Naive B cell (primary cell): Measurements from ENCODE around the gene HSFX2. TPM values are rescaled to one million over a fixed set of nuclear protein-coding genes. Genes with fewer than 3 reads are reported as not detected.
"Not testable (repeated sequence)": the region's sequence is repeated elsewhere in the genome, so short reads cannot be mapped to it uniquely, and the experiment has no call there.

Experiments
- ATAC-seq, 2 donors: fragments of 150-1000 bp; cut with Tn5 transposase; 2 replicates each; pipeline ENCODE4 v1.10.0; 2021; ENCODE audit warnings: low read depth in 2 of 2, mild to moderate bottlenecking in 2 of 2, moderate library complexity in 2 of 2
- DNase-seq: peaks from one replicate; pipeline ENCODE4 v3.0.0; 2022
- H3K27ac Mint-ChIP-seq, 6 donors: one replicate each; pipeline ENCODE4 v1.8.0; 2020 to 2022; ENCODE audit warnings: mild to moderate bottlenecking in 6 of 6, mixed read lengths in 6 of 6, moderate library complexity in 5 of 6, inconsistent platforms in 2 of 6
- H3K27me3 Mint-ChIP-seq, 3 donors: one replicate each; pipeline ENCODE4 v1.8.0; 2021 to 2022; ENCODE audit warnings: mixed read lengths in 3 of 3, mild to moderate bottlenecking in 1 of 3
- H3K36me3 Mint-ChIP-seq, 2 donors: one replicate each; pipeline ENCODE4 v1.8.0; 2020 to 2022; ENCODE audit warnings: mixed read lengths in 2 of 2, inconsistent platforms in 1 of 2, mild to moderate bottlenecking in 1 of 2
- H3K4me1 Mint-ChIP-seq, 3 donors: one replicate each; pipeline ENCODE4 v1.8.0; 2020 to 2022; ENCODE audit warnings: mixed read lengths in 3 of 3, inconsistent platforms in 1 of 3, mild to moderate bottlenecking in 1 of 3, moderate library complexity in 1 of 3
- H3K4me3 Mint-ChIP-seq, 8 donors: one replicate each; pipeline ENCODE4 v1.8.0; 2020 to 2022; ENCODE audit warnings: mild to moderate bottlenecking in 8 of 8, mixed read lengths in 8 of 8, moderate library complexity in 8 of 8, inconsistent platforms in 2 of 8
- H3K9me3 Mint-ChIP-seq, 7 donors: one replicate each; pipeline ENCODE4 v1.8.0; 2020 to 2022; ENCODE audit warnings: mixed read lengths in 7 of 7, mild to moderate bottlenecking in 5 of 7, inconsistent platforms in 2 of 7, moderate library complexity in 1 of 7
- polyA plus RNA-seq, 6 donors: library from polyadenylated mRNA; unstranded; fragments of 300-500 nt; fragmentation: Illumina TruSeq; gene quantifications; one replicate each; pipeline ENCODE4 v1.2.3, GENCODE V29; 2021; ENCODE audit warnings: low read depth in 6 of 6

Gene HSFX2
- under 1 TPM in 3 of 6 donors, not detected in 3; 0.18 to 0.72 (median 0.30) TPM for polyA plus RNA-seq

GRCh38 chrX:149595214-149595613, at the start of gene HSFX2:
Gene HSFX2 (minus strand): TSS chrX:149595314. CDS start chrX:149594700, 614 bp downstream.
- H3K27ac Mint-ChIP-seq, H3K9me3 Mint-ChIP-seq, H3K4me1 Mint-ChIP-seq, DNase-seq, ATAC-seq, H3K4me3 Mint-ChIP-seq, H3K27me3 Mint-ChIP-seq, H3K36me3 Mint-ChIP-seq: not testable (repeated sequence)

DNA sequence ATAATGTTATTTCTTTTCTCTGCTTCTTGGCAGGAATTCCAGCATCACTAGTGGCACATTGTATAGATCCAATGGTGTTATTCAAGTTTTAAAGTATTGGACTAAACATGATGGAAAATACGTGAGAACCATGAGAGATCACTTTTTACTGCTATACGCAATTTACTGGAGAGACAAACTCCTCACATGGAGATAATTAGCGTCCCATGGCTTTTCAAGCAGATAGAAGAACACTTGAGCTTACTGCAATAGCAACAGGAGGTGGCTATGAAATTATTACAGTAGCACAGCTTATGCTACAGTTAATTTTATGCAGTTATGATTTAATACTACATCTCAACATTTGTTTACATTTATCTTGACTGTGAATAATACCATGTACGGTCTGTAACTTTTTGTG, 48.4 kb upstream of the HSFX2 start:
- Mint-ChIP-seq H3K9me3 (peaks cover 0 to 4% (median 0%) of the 10 kb centered on the region in 7 donors), H3K27ac (no peak overlapping the region), H3K4me3 (no peak overlapping the region), H3K36me3 (no peaks in the 10 kb centered on the region), H3K4me1 (no peaks in the 10 kb centered on the region), H3K27me3 (peaks cover 8 to 24% (median 17%) of the 10 kb centered on the region in 3 donors)
- DNase-seq = no peak
- no peak for ATAC-seq

- ATAC-seq (no peak), DNase-seq (no peak)
- no peaks in the 10 kb centered on the region for H3K4me1 Mint-ChIP-seq
- peaks cover 0 to 3% of the 10 kb centered on the region in 2 donors for H3K36me3 Mint-ChIP-seq
- peaks cover 8 to 24% (median 23%) of the 10 kb centered on the region in 3 donors for H3K27me3 Mint-ChIP-seq
- H3K27ac Mint-ChIP-seq = no peak overlapping the region
- H3K9me3 Mint-ChIP-seq = peaks cover 0 to 4% (median 0%) of the 10 kb centered on the region in 7 donors
- H3K4me3 Mint-ChIP-seq = no peak overlapping the region
Measured at GRCh38 chrX:149641835-149642234, 46.7 kb upstream of the HSFX2 start.

DNA sequence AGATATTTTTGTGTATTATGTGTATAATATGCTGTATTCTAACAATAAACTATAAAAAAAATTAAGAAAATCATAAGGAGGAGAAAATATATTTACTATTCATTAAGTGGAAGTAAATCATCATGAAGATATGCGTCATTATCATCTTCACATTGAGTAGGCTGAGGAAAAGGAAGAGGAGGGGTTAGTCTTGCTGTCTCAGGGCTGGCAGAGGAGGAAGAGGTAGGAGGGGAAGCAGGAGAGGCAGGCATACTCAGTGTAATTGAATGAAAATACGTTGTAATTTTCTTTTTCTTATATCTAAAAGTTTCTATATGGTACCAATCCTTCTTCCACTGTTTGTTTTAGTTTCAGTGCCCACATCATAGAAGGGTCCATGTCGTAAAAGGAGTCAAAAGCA, 46.3 kb upstream of the HSFX2 start:
- H3K27me3 Mint-ChIP-seq = peaks cover 8 to 21% (median 20%) of the 10 kb centered on the region in 3 donors
- no peaks in the 10 kb centered on the region for H3K4me1 Mint-ChIP-seq
- H3K36me3 Mint-ChIP-seq = peaks cover 0 to 3% of the 10 kb centered on the region in 2 donors
- H3K9me3 Mint-ChIP-seq = peaks cover 0 to 4% (median 0%) of the 10 kb centered on the region in 7 donors
- H3K4me3 Mint-ChIP-seq = no peak overlapping the region
- DNase-seq (no peak), ATAC-seq (no peak)
- H3K27ac Mint-ChIP-seq = no peak overlapping the region

- Mint-ChIP-seq H3K4me1 (no peaks in the 10 kb centered on the region), H3K27me3 (peaks cover 12 to 17% (median 17%) of the 10 kb centered on the region in 3 donors), H3K9me3 (peaks cover 0 to 4% (median 0%) of the 10 kb centered on the region in 7 donors), H3K27ac (no peak overlapping the region), H3K4me3 (no peak overlapping the region), H3K36me3 (peaks cover 0 to 3% of the 10 kb centered on the region in 2 donors)
- no peak for ATAC-seq
- DNase-seq = no peak
Measured at GRCh38 chrX:149639568-149639967, 44.5 kb upstream of the HSFX2 start.

- no peaks in the 10 kb centered on the region for H3K4me1 Mint-ChIP-seq
- H3K4me3 Mint-ChIP-seq = no peak overlapping the region
- peaks cover 0 to 4% (median 0%) of the 10 kb centered on the region in 7 donors for H3K9me3 Mint-ChIP-seq
- no peak for ATAC-seq
- no peak for DNase-seq
- H3K36me3 Mint-ChIP-seq = peaks cover 0 to 3% of the 10 kb centered on the region in 2 donors
- H3K27ac Mint-ChIP-seq = no peak overlapping the region
- H3K27me3 Mint-ChIP-seq = peaks cover 12 to 17% (median 14%) of the 10 kb centered on the region in 3 donors
Measured at GRCh38 chrX:149638860-149639259, 43.7 kb upstream of the HSFX2 start.

- Mint-ChIP-seq H3K4me3 (peak overlapping the region in 1 of 8 donors; percentile 97), H3K4me1 (peaks cover 17 to 31% (median 28%) of the 10 kb centered on the region in 3 donors), H3K27ac (peak overlapping the region in 1 of 6 donors; percentile 11), H3K9me3 (peaks cover 0 to 2% (median 0%) of the 10 kb centered on the region in 7 donors), H3K27me3 (peaks cover 4 to 15% (median 9%) of the 10 kb centered on the region in 3 donors), H3K36me3 (peaks cover 3 to 7% of the 10 kb centered on the region in 2 donors)
- DNase-seq = no peak
- ATAC-seq = no peak
Measured at GRCh38 chrX:149633511-149633910, 38.4 kb upstream of the HSFX2 start.

DNA sequence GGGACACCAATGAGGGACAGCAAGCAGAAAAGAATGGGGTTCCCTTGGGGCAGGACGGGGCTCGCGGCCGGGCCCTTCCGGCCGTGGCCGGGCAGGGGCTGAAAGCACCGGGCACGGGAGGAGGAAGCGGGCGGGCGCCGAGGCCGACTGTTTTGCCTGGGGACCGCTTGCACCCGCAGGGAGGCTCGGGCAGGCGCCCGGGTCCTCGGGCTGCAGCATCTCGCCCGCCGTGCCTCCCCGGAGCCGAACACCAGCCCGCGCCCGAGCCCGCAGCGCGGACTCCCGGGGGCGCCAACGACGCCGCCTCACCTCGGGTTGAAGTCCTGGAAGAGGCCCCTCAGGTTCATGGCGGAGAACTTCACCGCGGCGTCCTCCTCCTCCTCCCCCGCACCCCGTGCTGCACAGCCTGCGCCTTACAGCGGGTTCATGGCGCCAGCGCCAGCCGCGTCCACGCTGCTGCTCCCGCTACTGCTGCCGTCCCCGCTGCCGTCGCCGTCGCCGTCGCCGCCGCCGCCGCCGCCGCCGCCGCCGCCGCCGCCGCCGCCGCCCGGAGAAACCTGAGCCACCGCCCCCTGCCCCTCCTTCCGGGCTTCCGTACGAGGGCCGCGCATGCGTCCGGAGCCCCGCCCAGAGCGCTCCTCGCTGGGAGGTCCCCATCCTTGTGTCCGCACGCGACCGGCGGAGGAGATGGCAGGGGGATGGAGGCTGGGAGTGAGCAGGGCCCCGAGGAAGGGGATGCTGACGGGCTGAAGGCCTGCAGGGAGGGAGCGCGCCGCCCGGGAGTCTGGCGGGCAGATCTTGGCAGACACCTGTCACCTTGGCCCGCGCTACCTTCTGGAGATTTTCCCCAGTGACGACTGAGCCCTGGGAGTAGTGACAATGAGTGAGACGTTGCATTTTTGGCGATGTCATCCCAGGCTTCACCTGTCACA, 36.4 kb upstream of the HSFX2 start, which contains the start of gene TMEM185A:
TSS of gene TMEM185A (minus strand) at position 559 of the 932 bp plus-strand sequence. CDS start at position 347, 212 bp downstream.
- DNase-seq (peak; percentile 71), ATAC-seq (peak; percentile 83 to 89)
- Mint-ChIP-seq H3K4me3 (peak within 1 kb of the TSS; percentile 89 to 97 (median 94)), H3K9me3 (no peaks in the 10 kb centered on the region), H3K4me1 (peaks cover 17 to 34% (median 28%) of the 10 kb centered on the region in 3 donors), H3K27me3 (peaks cover 4 to 9% (median 9%) of the 10 kb centered on the region in 3 donors), H3K27ac (peak within 1 kb of the TSS; percentile 18 to 96 (median 78)), H3K36me3 (peaks cover 0 to 7% of the 10 kb centered on the region in 2 donors)

GRCh38 chrX:149630681-149631233, 35.6 kb upstream of the HSFX2 start:
- peaks cover 0 to 7% of the 10 kb centered on the region in 2 donors for H3K36me3 Mint-ChIP-seq
- H3K4me3 Mint-ChIP-seq = peak overlapping the region; percentile 89 to 97 (median 94)
- H3K9me3 Mint-ChIP-seq = no peaks in the 10 kb centered on the region
- peaks cover 4 to 8% (median 7%) of the 10 kb centered on the region in 3 donors for H3K27me3 Mint-ChIP-seq
- DNase-seq (no peak), ATAC-seq (peak; percentile 15 to 21)
- peak overlapping the region; percentile 18 to 96 (median 78) for H3K27ac Mint-ChIP-seq
- H3K4me1 Mint-ChIP-seq = peaks cover 17 to 36% (median 28%) of the 10 kb centered on the region in 3 donors

- no peak for ATAC-seq
- H3K4me1 Mint-ChIP-seq = peaks cover 17 to 36% (median 28%) of the 10 kb centered on the region in 3 donors
Measured at GRCh38 chrX:149629730-149630387, 34.7 kb upstream of the HSFX2 start.

GRCh38 chrX:149628768-149629167, 33.7 kb upstream of the HSFX2 start:
- Mint-ChIP-seq H3K27ac (no peak overlapping the region), H3K9me3 (no peaks in the 10 kb centered on the region), H3K36me3 (peaks cover 0 to 7% of the 10 kb centered on the region in 2 donors), H3K4me1 (peaks cover 20 to 36% (median 35%) of the 10 kb centered on the region in 3 donors), H3K27me3 (peaks cover 0 to 4% (median 0%) of the 10 kb centered on the region in 3 donors), H3K4me3 (peak overlapping the region in 1 of 8 donors; percentile 97)
- ATAC-seq = no peak
- DNase-seq = no peak

More at GRCh38 chrX:149629730-149630387, 34.7 kb upstream of the HSFX2 start:
- Mint-ChIP-seq H3K27ac (peak overlapping the region in 4 of 6 donors; percentile 5 to 90 (median 61)), H3K36me3 (peaks cover 0 to 7% of the 10 kb centered on the region in 2 donors), H3K4me3 (peak overlapping the region; percentile 14 to 97 (median 92)), H3K9me3 (no peaks in the 10 kb centered on the region), H3K27me3 (peaks cover 0 to 4% (median 2%) of the 10 kb centered on the region in 3 donors)
- DNase-seq = no peak

- no peak for DNase-seq
- peaks cover 0 to 4% (median 0%) of the 10 kb centered on the region in 3 donors for H3K27me3 Mint-ChIP-seq
- H3K36me3 Mint-ChIP-seq = peaks cover 0 to 7% of the 10 kb centered on the region in 2 donors
- H3K4me3 Mint-ChIP-seq = no peak overlapping the region
- H3K27ac Mint-ChIP-seq = peak overlapping the region in 1 of 6 donors; percentile 57
- ATAC-seq = no peak
- peaks cover 20 to 36% (median 35%) of the 10 kb centered on the region in 3 donors for H3K4me1 Mint-ChIP-seq
- H3K9me3 Mint-ChIP-seq = no peaks in the 10 kb centered on the region
Measured at GRCh38 chrX:149628280-149628679, 33.2 kb upstream of the HSFX2 start.

- H3K4me3 Mint-ChIP-seq = peak overlapping the region in 1 of 8 donors; percentile 43
- H3K36me3 Mint-ChIP-seq, H3K27me3 Mint-ChIP-seq, ATAC-seq, DNase-seq, H3K27ac Mint-ChIP-seq, H3K9me3 Mint-ChIP-seq: not testable (repeated sequence)
- H3K4me1 Mint-ChIP-seq = peaks cover 20 to 30% (median 29%) of the 10 kb centered on the region in 3 donors
Measured at GRCh38 chrX:149626829-149627228, 31.7 kb upstream of the HSFX2 start.
